Central memory CD8-positive, alpha-beta T cell (primary cell): Measurements from ENCODE around the gene IL1R2.

ENCODE experiments used
- ATAC-seq: fragments of 150-1000 bp; cut with Tn5 transposase; replicated peaks from 2 replicates; pipeline ENCODE4 v1.10.0; 2022; ENCODE audit warnings: mild to moderate bottlenecking, moderate FRiP score, moderate number of reproducible peaks; ENCODE audit not compliant: poor library complexity, severe bottlenecking; ENCODE audit errors: extremely low read depth
- DNase-seq, 2 donors: peaks; one replicate each; pipeline ENCODE4 v3.0.0; 2021; ENCODE audit warnings: low spot score in 2 of 2
- H3K27ac Mint-ChIP-seq: one replicate; pipeline ENCODE4 v1.8.0; 2022; ENCODE audit warnings: low read depth, mild to moderate bottlenecking, moderate library complexity, mixed read lengths
- H3K27me3 Mint-ChIP-seq: one replicate; pipeline ENCODE4 v1.8.0; 2022; ENCODE audit warnings: mixed read lengths
- H3K36me3 Mint-ChIP-seq: one replicate; pipeline ENCODE4 v1.8.0; 2022; ENCODE audit warnings: mild to moderate bottlenecking, moderate library complexity, mixed read lengths; ENCODE audit not compliant: insufficient read depth
- H3K4me1 Mint-ChIP-seq: one replicate; pipeline ENCODE4 v1.8.0; 2022; ENCODE audit warnings: mixed read lengths
- H3K4me3 Mint-ChIP-seq: one replicate; pipeline ENCODE4 v1.8.0; 2022; ENCODE audit warnings: mild to moderate bottlenecking, moderate library complexity, mixed read lengths
- H3K9me3 Mint-ChIP-seq: one replicate; pipeline ENCODE4 v1.8.0; 2022; ENCODE audit warnings: mixed read lengths

IL1R2 gene

GRCh38 chr2:102069311-102069974 lies 77.7 kb downstream of the IL1R2 start:
- Mint-ChIP-seq H3K9me3 (no peaks in the 10 kb centered on the region), H3K4me3 (no peak overlapping the region), H3K27ac (no peak overlapping the region), H3K27me3 (peaks cover 10% of the 10 kb centered on the region), H3K36me3 (no peaks in the 10 kb centered on the region), H3K4me1 (no peaks in the 10 kb centered on the region)
- no peak for DNase-seq
- ATAC-seq = no peak

GRCh38 chr2:102070058-102070642 lies 78.4 kb downstream of the IL1R2 start:
- Mint-ChIP-seq H3K9me3 (no peaks in the 10 kb centered on the region), H3K36me3 (no peaks in the 10 kb centered on the region), H3K4me1 (no peaks in the 10 kb centered on the region), H3K27me3 (peaks cover 10% of the 10 kb centered on the region), H3K4me3 (no peak overlapping the region), H3K27ac (no peak overlapping the region)
- DNase-seq (no peak), ATAC-seq (no peak)

DNA sequence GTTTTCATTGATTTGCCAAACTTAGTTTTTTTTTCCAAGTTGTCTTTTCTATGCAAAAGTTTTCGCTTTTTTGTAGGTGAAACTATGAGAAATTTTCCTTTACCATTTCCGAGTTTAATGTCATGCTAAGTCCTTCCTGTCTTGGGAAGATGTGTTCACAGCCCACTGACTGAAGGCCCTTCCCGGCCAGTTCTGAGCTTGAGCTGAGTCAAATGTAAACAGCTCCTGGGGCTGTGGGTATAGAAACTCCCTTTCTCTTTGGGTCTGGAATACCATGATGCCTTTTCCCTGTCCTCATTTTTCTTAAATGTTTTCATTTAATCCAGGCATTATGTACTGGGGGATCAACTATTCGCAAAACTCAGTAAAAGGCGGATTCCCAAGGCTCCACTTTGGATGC lies 81.0 kb downstream of the IL1R2 start:
- DNase-seq (no peak), ATAC-seq (no peak)
- peaks cover 6% of the 10 kb centered on the region for H3K27me3 Mint-ChIP-seq
- no peak overlapping the region for H3K4me3 Mint-ChIP-seq
- H3K9me3 Mint-ChIP-seq = no peaks in the 10 kb centered on the region
- H3K36me3 Mint-ChIP-seq = no peaks in the 10 kb centered on the region
- no peaks in the 10 kb centered on the region for H3K4me1 Mint-ChIP-seq
- no peak overlapping the region for H3K27ac Mint-ChIP-seq

GRCh38 chr2:102073168-102073724 lies 81.5 kb downstream of the IL1R2 start:
- DNase-seq = no peak
- H3K27me3 Mint-ChIP-seq = peaks cover 11% of the 10 kb centered on the region
- H3K27ac Mint-ChIP-seq = no peak overlapping the region
- no peaks in the 10 kb centered on the region for H3K4me1 Mint-ChIP-seq
- no peaks in the 10 kb centered on the region for H3K9me3 Mint-ChIP-seq
- no peak for ATAC-seq
- no peak overlapping the region for H3K4me3 Mint-ChIP-seq
- peaks cover under 1% of the 10 kb centered on the region for H3K36me3 Mint-ChIP-seq

DNA sequence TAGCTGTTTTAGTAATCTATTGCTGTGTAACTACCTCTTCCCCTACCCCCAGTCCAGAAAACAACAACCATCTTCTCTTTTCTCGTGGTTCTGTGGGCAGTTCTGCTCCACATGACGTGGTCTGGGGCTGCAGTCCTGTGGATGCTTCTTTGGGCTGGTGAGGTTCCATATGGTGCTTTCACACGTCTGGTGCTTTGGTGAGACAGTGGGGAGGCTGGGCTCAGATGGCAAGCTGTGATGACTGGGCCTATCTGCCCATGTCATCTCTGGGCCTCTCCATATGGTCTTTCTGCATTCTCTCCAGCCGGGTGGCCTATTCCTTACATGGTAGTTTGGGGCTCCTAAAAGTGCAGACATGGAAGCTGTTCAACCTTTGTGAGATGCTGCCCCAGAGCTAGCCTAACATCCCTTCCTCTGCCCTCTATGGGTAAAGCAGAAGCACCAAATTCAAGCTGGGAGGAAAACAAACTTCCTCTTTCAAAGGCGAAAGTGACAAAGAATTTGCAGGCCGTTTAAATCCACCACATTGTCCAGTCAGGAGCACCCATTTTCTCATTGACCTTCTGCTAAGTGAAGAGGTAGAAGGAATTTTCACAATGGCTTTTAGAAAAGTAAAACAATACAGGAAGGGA lies 82.5 kb downstream of the IL1R2 start:
- Mint-ChIP-seq H3K4me1 (no peaks in the 10 kb centered on the region), H3K36me3 (peaks cover 1% of the 10 kb centered on the region), H3K27me3 (peaks cover 18% of the 10 kb centered on the region), H3K9me3 (no peaks in the 10 kb centered on the region), H3K27ac (no peak overlapping the region), H3K4me3 (no peak overlapping the region)
- DNase-seq = no peak
- ATAC-seq = no peak

- H3K4me3 Mint-ChIP-seq = no peak overlapping the region
- no peaks in the 10 kb centered on the region for H3K9me3 Mint-ChIP-seq
- no peak for DNase-seq
- H3K4me1 Mint-ChIP-seq = no peaks in the 10 kb centered on the region
- H3K36me3 Mint-ChIP-seq = peaks cover 1% of the 10 kb centered on the region
- ATAC-seq = no peak
- H3K27me3 Mint-ChIP-seq = peaks cover 18% of the 10 kb centered on the region
- no peak overlapping the region for H3K27ac Mint-ChIP-seq
Measured at GRCh38 chr2:102075479-102075878, 83.7 kb downstream of the IL1R2 start.

DNA sequence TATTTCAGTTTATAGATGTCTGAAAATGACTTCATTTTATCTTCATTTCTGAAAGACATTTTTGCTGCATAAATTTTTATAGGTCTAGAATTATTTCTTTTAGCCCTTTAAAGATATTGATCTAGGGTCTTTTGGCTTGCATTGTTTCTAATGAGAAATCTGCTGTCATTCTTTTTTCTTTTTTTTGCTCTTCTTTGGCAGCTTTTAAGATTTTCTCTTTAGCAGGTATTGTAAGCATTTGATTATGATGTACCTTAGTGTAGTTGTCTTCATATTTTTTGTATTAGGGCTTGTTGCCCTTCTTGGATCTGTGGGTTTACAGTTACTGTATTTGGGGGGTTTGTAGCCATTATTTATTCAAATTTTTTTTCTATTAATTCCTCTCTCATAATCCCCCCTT lies 84.8 kb downstream of the IL1R2 start:
- Mint-ChIP-seq H3K4me3 (no peak overlapping the region), H3K27me3 (peaks cover 18% of the 10 kb centered on the region), H3K9me3 (no peaks in the 10 kb centered on the region), H3K27ac (no peak overlapping the region), H3K4me1 (no peaks in the 10 kb centered on the region), H3K36me3 (peaks cover 1% of the 10 kb centered on the region)
- DNase-seq = no peak
- ATAC-seq = no peak
